ENCODE measurements around the gene ABCA8. TPM values are rescaled to one million over a fixed set of nuclear protein-coding genes. Genes with fewer than 3 reads are reported as not detected.

The ABCA8 gene
- total and polyA plus RNA-seq, 2 experiments from 2014 or later: not detected

GRCh38 chr17:68834328-68834836, 120.8 kb downstream of the ABCA8 start:
- no peak overlapping the region for H3K4me2 ChIP-seq
- Mint-ChIP-seq H3K4me3 (no peak overlapping the region), H3K9me3 (no peaks in the 10 kb centered on the region), H3K36me3 (ENCODE audit: low read depth) (no peaks in the 10 kb centered on the region), H3K27ac (no peak overlapping the region), H3K27me3 (ENCODE audit: insufficient read depth, low read depth, poor library complexity) (peaks cover 1% of the 10 kb centered on the region), H3K4me1 (no peaks in the 10 kb centered on the region)
- H3K36me3 ChIP-seq (ENCODE audit: insufficient read depth): no peaks in the 10 kb centered on the region
- H3K9me2 ChIP-seq (ENCODE audit: insufficient read depth): 0 out of 2 replicates have a peak, but pooled peaks cover 11% of the 10 kb centered on the region
- ATAC-seq (no peak), DNase-seq (ENCODE audit: low spot score) (no peak)
- no peak for TF ChIP-seq CTCF (conservative IDR thresholded peaks at IDR 0.05; ENCODE audit: low read depth in 2 of 2)
- no peak for TF ChIP-seq NANOG (IDR thresholded peaks at IDR 0.05; ENCODE audit: borderline replicate concordance)
- TF ChIP-seq ZNF462 (CRISPR knock-in tag; IDR thresholded peaks at IDR 0.05): no peak
- TF ChIP-seq ETS1 (IDR thresholded peaks at IDR 0.05): no peak
- no peak for TF ChIP-seq ZNF331 (CRISPR knock-in tag; IDR thresholded peaks at IDR 0.05; ENCODE audit: low read depth)
- TF ChIP-seq EZH2phosphoT487 (IDR thresholded peaks at IDR 0.05; ENCODE audit: unreplicated experiment): no peak
- TF ChIP-seq ZNF114 (CRISPR knock-in tag; IDR thresholded peaks at IDR 0.05): no peak
- no peak for TF ChIP-seq REST (IDR thresholded peaks at IDR 0.05; ENCODE audit: unreplicated experiment)
- TF ChIP-seq STAT1 (IDR thresholded peaks at IDR 0.05; ENCODE audit: unreplicated experiment): no peak
- TF ChIP-seq POLR2AphosphoS5 (IDR thresholded peaks at IDR 0.05; ENCODE audit: low read depth): no peak
- TF ChIP-seq CREB1 (CRISPR knock-in tag; IDR thresholded peaks at IDR 0.05; ENCODE audit: low read depth): no peak
- no peak for TF ChIP-seq JUNB (IDR thresholded peaks at IDR 0.05; ENCODE audit: unreplicated experiment)
- TF ChIP-seq EZH2 (IDR thresholded peaks at IDR 0.05; ENCODE audit: low read depth, unreplicated experiment): no peak
- no peak overlapping the region for H3K4me3 ChIP-seq
- H3K79me2 ChIP-seq (replicated peaks; ENCODE audit: insufficient read depth): no peaks in the 10 kb centered on the region
- H3F3A ChIP-seq (replicated peaks; ENCODE audit: low read depth): no peaks in the 10 kb centered on the region
- no peaks in the 10 kb centered on the region for H3K27me3 ChIP-seq (ENCODE audit: insufficient read depth)
- H3K4me1 ChIP-seq (ENCODE audit: insufficient read depth): no peaks in the 10 kb centered on the region
- no peak overlapping the region for H3K27ac ChIP-seq (ENCODE audit: low read depth)
- H2AFZ ChIP-seq: no peak overlapping the region
- no peaks in the 10 kb centered on the region for H4K20me1 ChIP-seq (replicated peaks; ENCODE audit: insufficient read depth)

All from GM23338 (cell line).